Germinal center (tissue), 1 donor: Measurements from ENCODE around the gene TIAM1.

Source experiments
- DNase-seq: peaks from one replicate; pipeline ENCODE4 v3.0.0; 2012; ENCODE audit warnings: mixed read lengths, low spot score

Gene TIAM1

DNA sequence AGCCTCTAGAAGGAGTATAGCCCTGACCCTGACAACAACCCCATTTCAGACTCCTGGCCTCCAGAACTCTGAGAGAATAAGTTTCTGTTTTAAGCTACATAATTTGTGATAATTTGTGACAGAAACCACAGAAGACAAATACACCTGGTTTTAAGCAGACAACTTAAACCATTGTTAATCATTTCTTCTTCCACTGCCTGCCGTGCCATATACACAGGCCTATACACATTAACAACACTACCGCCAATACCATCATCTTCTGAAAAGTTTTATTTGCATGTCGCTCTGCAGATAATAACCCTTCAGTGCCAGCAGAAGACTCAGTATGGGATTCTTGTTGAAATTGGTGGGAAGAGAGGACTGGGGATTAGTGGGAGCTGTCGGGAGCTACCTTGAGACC is 265.8 kb downstream of the TIAM1 start:
- DNase-seq, result no peak

DNA sequence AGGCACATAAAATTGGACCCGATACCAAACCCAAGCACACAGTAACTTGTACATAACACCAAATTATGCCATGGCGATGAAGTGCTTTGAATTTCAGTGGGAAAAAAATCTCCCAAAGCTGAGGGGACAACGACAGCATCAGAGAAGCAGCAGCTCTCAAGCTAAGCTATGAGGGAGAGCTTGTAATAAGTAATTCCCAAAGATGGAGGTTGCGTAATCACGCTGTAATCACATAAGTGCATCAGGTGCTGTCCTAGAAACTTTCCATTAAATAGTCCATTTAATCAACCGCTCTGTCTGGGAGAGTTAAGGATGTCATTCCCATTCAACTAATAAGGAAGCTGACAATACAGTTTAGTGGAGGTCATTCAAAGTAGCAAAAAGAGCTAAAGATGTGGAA is 268.2 kb downstream of the TIAM1 start:
- no peak for DNase-seq

DNA sequence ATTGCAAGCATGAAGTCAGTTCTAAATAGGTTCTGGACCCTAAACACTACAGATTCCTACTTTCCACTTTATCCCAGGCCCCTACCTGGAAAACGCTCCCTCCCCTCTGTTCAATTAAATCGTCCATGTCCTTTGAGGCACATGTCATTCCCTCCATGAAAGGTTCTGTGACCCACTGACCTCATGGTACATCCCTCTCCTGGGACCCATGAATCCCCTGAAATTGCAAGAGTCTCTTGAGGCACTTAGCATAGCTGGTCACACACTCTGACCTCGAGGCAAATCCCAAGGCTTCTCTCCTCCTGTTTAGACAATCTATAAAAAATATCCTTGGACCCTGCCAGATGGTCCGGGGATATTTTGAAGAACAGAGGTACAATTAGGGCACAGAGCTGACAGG is 271.5 kb downstream of the TIAM1 start:
- DNase-seq, result no peak
